SKM-1 treated with dmso at 0.1 percent for 144 hours (cell line): ENCODE data around the gene LSM11.
"Not testable (repeated sequence)": the region's sequence is repeated elsewhere in the genome, so short reads cannot be mapped to it uniquely, and the experiment has no call there.

Experiments
- DNase-seq: peaks from one replicate; lab custom pipeline; 2025; ENCODE audit not compliant: unreplicated experiment; lab: John Stamatoyannopoulos, UW

LSM11 gene

GRCh38 chr5:157743163-157744050 lies at the start of gene LSM11:
LSM11 (plus strand) TSS chr5:157743712; CDS start chr5:157743751, 39 bp downstream.
- peak; percentile 83 for DNase-seq

- DNase-seq = not testable (repeated sequence)
Measured at GRCh38 chr5:157693816-157694215, 49.7 kb upstream of the LSM11 start.

GRCh38 chr5:157696154-157696553 lies 47.4 kb upstream of the LSM11 start:
- DNase-seq = not testable (repeated sequence)

GRCh38 chr5:157698674-157699073 lies 44.8 kb upstream of the LSM11 start:
- not testable (repeated sequence) for DNase-seq

GRCh38 chr5:157703736-157704135 lies 39.8 kb upstream of the LSM11 start:
- DNase-seq = no peak

- DNase-seq = no peak
Measured at GRCh38 chr5:157708866-157709265, 34.6 kb upstream of the LSM11 start.

GRCh38 chr5:157709346-157709745 lies 34.2 kb upstream of the LSM11 start:
- no peak for DNase-seq

GRCh38 chr5:157710431-157710830 lies 33.1 kb upstream of the LSM11 start:
- no peak for DNase-seq

GRCh38 chr5:157710882-157711281 lies 32.6 kb upstream of the LSM11 start:
- no peak for DNase-seq

- DNase-seq = no peak
Measured at GRCh38 chr5:157713830-157714595, 29.5 kb upstream of the LSM11 start.

GRCh38 chr5:157714596-157714864 lies 29.0 kb upstream of the LSM11 start:
- no peak for DNase-seq

- DNase-seq = peak; percentile 24
Measured at GRCh38 chr5:157718519-157718918, 25.0 kb upstream of the LSM11 start.

GRCh38 chr5:157719245-157719644 lies 24.3 kb upstream of the LSM11 start:
- no peak for DNase-seq

GRCh38 chr5:157721159-157721558 lies 22.4 kb upstream of the LSM11 start:
- DNase-seq = no peak

- DNase-seq = not testable (repeated sequence)
Measured at GRCh38 chr5:157722895-157723294, 20.6 kb upstream of the LSM11 start.

- not testable (repeated sequence) for DNase-seq
Measured at GRCh38 chr5:157726607-157727006, 16.9 kb upstream of the LSM11 start.

GRCh38 chr5:157727858-157728257 lies 15.7 kb upstream of the LSM11 start:
- DNase-seq = not testable (repeated sequence)

- no peak for DNase-seq
Measured at GRCh38 chr5:157729858-157730257, 13.7 kb upstream of the LSM11 start.

GRCh38 chr5:157730900-157731271 lies 12.6 kb upstream of the LSM11 start:
- no peak for DNase-seq

- DNase-seq = peak; percentile 96
Measured at GRCh38 chr5:157731272-157732129, 12.0 kb upstream of the LSM11 start, which contains the start of gene THG1L. THG1L (plus strand) TSS chr5:157731420; CDS start chr5:157731441, 21 bp downstream.

GRCh38 chr5:157732130-157732514 lies 11.4 kb upstream of the LSM11 start:
- no peak for DNase-seq
